Activated naive CD4-positive, alpha-beta T cell treated with Interleukin-2 at 50 U/mL for 16 hours (primary cell): Measurements from ENCODE around the gene SPTBN2.
A peak's percentile ranks its signal among the peaks of the same experiment; 100 is the strongest.
"Not testable (repeated sequence)": the region's sequence is repeated elsewhere in the genome, so short reads cannot be mapped to it uniquely, and the experiment has no call there.

Source experiments
- DNase-seq: peaks from one replicate; pipeline ENCODE4 v3.0.0-alpha.2; 2020

Gene SPTBN2

GRCh38 chr11:66728693-66729385 is at the start of gene SPTBN2:
Gene SPTBN2, minus strand, starts transcription at chr11:66729216. Its CDS starts 7,976 bp downstream, at chr11:66721240.
- no peak for DNase-seq

GRCh38 chr11:66768818-66769217 is 39.8 kb upstream of the SPTBN2 start:
- DNase-seq: no peak

- DNase-seq: no peak
Observed at GRCh38 chr11:66768088-66768521, 39.1 kb upstream of the SPTBN2 start.

- DNase-seq: no peak
Observed at GRCh38 chr11:66767666-66768065, 38.6 kb upstream of the SPTBN2 start.

- DNase-seq: no peak
Observed at GRCh38 chr11:66766681-66767080, 37.7 kb upstream of the SPTBN2 start.

GRCh38 chr11:66762088-66762487 is 33.1 kb upstream of the SPTBN2 start:
- no peak for DNase-seq

- DNase-seq: no peak
Observed at GRCh38 chr11:66752148-66752547, 23.1 kb upstream of the SPTBN2 start.

GRCh38 chr11:66749091-66749490 is 20.1 kb upstream of the SPTBN2 start:
- no peak for DNase-seq

- DNase-seq: no peak
Observed at GRCh38 chr11:66747480-66747879, 18.5 kb upstream of the SPTBN2 start.

- peak; percentile 52 for DNase-seq
Observed at GRCh38 chr11:66745356-66746235, 16.6 kb upstream of the SPTBN2 start.

GRCh38 chr11:66744485-66745355 is 15.7 kb upstream of the SPTBN2 start:
- peak; percentile 88 for DNase-seq

GRCh38 chr11:66743271-66743968 is 14.4 kb upstream of the SPTBN2 start:
- DNase-seq: no peak

GRCh38 chr11:66741153-66741552 is 12.1 kb upstream of the SPTBN2 start:
- DNase-seq: no peak

- DNase-seq: no peak
Observed at GRCh38 chr11:66739983-66740382, 11.0 kb upstream of the SPTBN2 start.

- no peak for DNase-seq
Observed at GRCh38 chr11:66734215-66734614, 5.2 kb upstream of the SPTBN2 start.

GRCh38 chr11:66729447-66729846 is 431 bp upstream of the SPTBN2 start:
- DNase-seq: no peak

GRCh38 chr11:66728038-66728692 is 851 bp downstream of the SPTBN2 start:
- no peak for DNase-seq

GRCh38 chr11:66727282-66728037 is 1.6 kb downstream of the SPTBN2 start:
- peak; percentile 22 for DNase-seq

GRCh38 chr11:66725647-66726046 is 3.4 kb downstream of the SPTBN2 start:
- DNase-seq: no peak

- DNase-seq: no peak
Observed at GRCh38 chr11:66725114-66725513, 3.9 kb downstream of the SPTBN2 start.

GRCh38 chr11:66724167-66724566 is 4.8 kb downstream of the SPTBN2 start:
- DNase-seq: not testable (repeated sequence)
